Panc1 (cell line): ENCODE results near the gene TRAPPC2L. TPM values are rescaled to one million over a fixed set of nuclear protein-coding genes. Genes with fewer than 3 reads are reported as not detected.

ENCODE experiments used
- ATAC-seq: fragments of 200-7000 bp; cut with Tn5 transposase; 2 replicates; pipeline ENCODE4 v1.9.1; 2020; ENCODE audit warnings: mild to moderate bottlenecking, moderate library complexity
- BruUV-seq: library from RNA; stranded (reverse); fragments of 400-500 nt; replicated peaks from 2 replicates; lab custom pipeline; 2021; lab: Mats Ljungman, UMichigan
- CTCF ChIA-PET: fragments of 300-600 bp; sonication (Branson Sonifier 250); formaldehyde crosslinking; loops from one replicate; lab custom pipeline; 2022; ENCODE audit warnings: antibody characterized with exemption; lab: Charles Lee
- POLR2A ChIA-PET: fragments of 300-600 bp; sonication (Branson Sonifier 250); formaldehyde crosslinking; loops from one replicate; lab custom pipeline; 2022; ENCODE audit warnings: antibody characterized with exemption; lab: Charles Lee
- DNase-seq: peaks from one replicate; pipeline ENCODE4 v3.0.0-alpha.2; 2010; ENCODE audit warnings: low read depth, low spot score
- H3K27ac ChIP-seq: 2 replicates; pipeline ENCODE4 v1.5.1; 2011; ENCODE audit warnings: mild to moderate bottlenecking, low read length, inconsistent platforms
- H3K27me3 ChIP-seq: fragments of 200-500 bp; sonication (Bioruptor generic); 2 replicates; pipeline ENCODE4 v1.6.0; 2014; ENCODE audit warnings: low read length, inconsistent platforms; ENCODE audit not compliant: control insufficient read depth, insufficient read depth
- H3K36me3 ChIP-seq: fragments of 200-500 bp; sonication (Bioruptor generic); 2 replicates; pipeline ENCODE4 v1.5.1; 2014; ENCODE audit warnings: inconsistent platforms, mild to moderate bottlenecking, low read length, moderate library complexity; ENCODE audit not compliant: control insufficient read depth, insufficient read depth
- H3K4me1 ChIP-seq: 2 replicates; pipeline ENCODE4 v1.5.1; 2011; ENCODE audit warnings: inconsistent platforms, mild to moderate bottlenecking, low read length, moderate library complexity; ENCODE audit not compliant: control insufficient read depth, insufficient read depth
- H3K4me3 ChIP-seq, 2 experiments: 2 replicates each; pipeline ENCODE4 v1.5.1; 2011 to 2012; ENCODE audit warnings: low read depth in 2 of 2, low read length in 2 of 2, mild to moderate bottlenecking in 2 of 2, inconsistent platforms in 1 of 2, moderate library complexity in 1 of 2
- H3K9me3 ChIP-seq: fragments of 200-500 bp; sonication (Bioruptor generic); 2 replicates; pipeline ENCODE4 v1.5.1; 2014; ENCODE audit warnings: low read depth, mild to moderate bottlenecking, inconsistent platforms, low read length, moderate library complexity; ENCODE audit not compliant: control insufficient read depth, insufficient read depth
- POLR2AphosphoS5 ChIP-seq: IDR thresholded peaks from 2 replicates; pipeline ENCODE4 v1.6.1; 2012; ENCODE audit warnings: mild to moderate bottlenecking, low read depth, low read length, moderate library complexity
- SIN3A ChIP-seq: IDR thresholded peaks from 2 replicates; pipeline ENCODE4 v1.6.1; 2012; ENCODE audit warnings: low read depth, mild to moderate bottlenecking, low read length, moderate library complexity, borderline replicate concordance; ENCODE audit not compliant: insufficient read depth
- TCF7L2 ChIP-seq: IDR thresholded peaks from 2 replicates; pipeline ENCODE4 v1.6.1; 2011; ENCODE audit warnings: mild to moderate bottlenecking, low read depth, low read length, inconsistent platforms
- in situ Hi-C: cut with HindIII; loops from 2 replicates; pipeline ENCODE4 v1.10.0; 2016; ENCODE audit warnings: low sequenced_read_pairs, low pct_unique_long_range_greater_than_20kb
- intact Hi-C: fragments of 100-400 bp; cut with micrococcal nuclease; formaldehyde crosslinking; loops from one replicate; pipeline ENCODE4 v1.10.0; 2022; ENCODE audit not compliant: unreplicated experiment
- total RNA-seq: library from RNA; stranded (reverse); gene quantifications from one replicate; pipeline ENCODE4 v1.2.1, GENCODE V29; 2021; ENCODE audit not compliant: unreplicated experiment
- TF ChIP-seq, protein P1 (sequence below): fragments of 450-650 bp; IDR thresholded peaks from 2 replicates; pipeline ENCODE4 v1.5.1; 2017; ENCODE audit warnings: mild to moderate bottlenecking
- TF ChIP-seq, protein P2 (sequence below), 2 experiments: IDR thresholded peaks; 2 replicates each; pipeline ENCODE4 v1.6.1; 2011 to 2012; ENCODE audit warnings: low read depth in 2 of 2, control low read depth in 1 of 2, low read length in 1 of 2, mild to moderate bottlenecking in 1 of 2, moderate library complexity in 1 of 2; ENCODE audit not compliant: insufficient read depth in 1 of 2

TRAPPC2L gene
- total RNA-seq, 1 experiment from 2014 or later: 73.8 TPM

DNA sequence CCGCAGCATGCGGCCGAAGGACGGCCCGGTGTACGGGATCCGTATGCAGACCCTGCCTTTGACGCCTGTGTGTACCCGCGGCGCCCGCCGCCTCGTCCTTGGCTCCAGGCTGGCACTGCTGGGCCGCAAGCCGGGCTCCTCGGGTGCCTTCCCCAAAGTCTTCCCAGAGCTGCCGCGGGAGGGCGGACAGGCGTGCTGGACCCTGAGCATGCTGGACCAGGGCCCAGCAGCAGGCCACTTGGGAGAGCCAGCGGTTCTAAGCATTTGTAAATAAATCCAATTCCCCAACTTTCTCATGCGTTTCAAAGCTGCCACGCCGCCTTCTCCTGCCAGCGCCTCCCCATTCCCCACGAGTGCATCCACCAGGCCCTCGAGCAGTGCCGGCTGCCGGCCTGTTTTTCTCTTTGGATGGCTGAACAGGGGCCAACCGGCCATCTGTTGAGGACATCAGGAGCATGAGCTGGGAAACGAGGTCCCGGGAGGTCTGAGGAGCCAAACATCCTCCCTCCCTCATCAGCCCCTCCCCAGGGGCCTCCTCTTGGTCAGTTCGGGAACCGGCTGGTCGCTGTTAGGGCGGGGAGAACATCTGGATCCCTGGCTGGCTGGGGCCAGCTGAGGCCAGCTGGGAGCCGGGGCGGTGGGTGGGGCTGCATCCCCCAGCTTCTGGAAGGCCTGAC lies 30.1 kb downstream of the TRAPPC2L start:
- intact Hi-C loops (no loop called here), in situ Hi-C loops (no loop called here)
- no peak overlapping the region for H3K4me3 ChIP-seq
- no peak for ATAC-seq
- BruUV-seq: no TSS peak
- H3K27ac ChIP-seq: no peak overlapping the region
- peaks cover 7% of the 10 kb centered on the region for H3K4me1 ChIP-seq
- ChIA-PET CTCF (no interaction called here), POLR2A (no interaction called here)
- no peak for DNase-seq
- H3K36me3 ChIP-seq: no peaks in the 10 kb centered on the region
- no peaks in the 10 kb centered on the region for H3K9me3 ChIP-seq
- H3K27me3 ChIP-seq: no peaks in the 10 kb centered on the region
- TF ChIP-seq SIN3A (no peak), TCF7L2 (no peak), POLR2AphosphoS5 (no peak)
- TF ChIP-seq, protein P1, sequence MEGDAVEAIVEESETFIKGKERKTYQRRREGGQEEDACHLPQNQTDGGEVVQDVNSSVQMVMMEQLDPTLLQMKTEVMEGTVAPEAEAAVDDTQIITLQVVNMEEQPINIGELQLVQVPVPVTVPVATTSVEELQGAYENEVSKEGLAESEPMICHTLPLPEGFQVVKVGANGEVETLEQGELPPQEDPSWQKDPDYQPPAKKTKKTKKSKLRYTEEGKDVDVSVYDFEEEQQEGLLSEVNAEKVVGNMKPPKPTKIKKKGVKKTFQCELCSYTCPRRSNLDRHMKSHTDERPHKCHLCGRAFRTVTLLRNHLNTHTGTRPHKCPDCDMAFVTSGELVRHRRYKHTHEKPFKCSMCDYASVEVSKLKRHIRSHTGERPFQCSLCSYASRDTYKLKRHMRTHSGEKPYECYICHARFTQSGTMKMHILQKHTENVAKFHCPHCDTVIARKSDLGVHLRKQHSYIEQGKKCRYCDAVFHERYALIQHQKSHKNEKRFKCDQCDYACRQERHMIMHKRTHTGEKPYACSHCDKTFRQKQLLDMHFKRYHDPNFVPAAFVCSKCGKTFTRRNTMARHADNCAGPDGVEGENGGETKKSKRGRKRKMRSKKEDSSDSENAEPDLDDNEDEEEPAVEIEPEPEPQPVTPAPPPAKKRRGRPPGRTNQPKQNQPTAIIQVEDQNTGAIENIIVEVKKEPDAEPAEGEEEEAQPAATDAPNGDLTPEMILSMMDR: no peak
- TF ChIP-seq, protein P2, sequence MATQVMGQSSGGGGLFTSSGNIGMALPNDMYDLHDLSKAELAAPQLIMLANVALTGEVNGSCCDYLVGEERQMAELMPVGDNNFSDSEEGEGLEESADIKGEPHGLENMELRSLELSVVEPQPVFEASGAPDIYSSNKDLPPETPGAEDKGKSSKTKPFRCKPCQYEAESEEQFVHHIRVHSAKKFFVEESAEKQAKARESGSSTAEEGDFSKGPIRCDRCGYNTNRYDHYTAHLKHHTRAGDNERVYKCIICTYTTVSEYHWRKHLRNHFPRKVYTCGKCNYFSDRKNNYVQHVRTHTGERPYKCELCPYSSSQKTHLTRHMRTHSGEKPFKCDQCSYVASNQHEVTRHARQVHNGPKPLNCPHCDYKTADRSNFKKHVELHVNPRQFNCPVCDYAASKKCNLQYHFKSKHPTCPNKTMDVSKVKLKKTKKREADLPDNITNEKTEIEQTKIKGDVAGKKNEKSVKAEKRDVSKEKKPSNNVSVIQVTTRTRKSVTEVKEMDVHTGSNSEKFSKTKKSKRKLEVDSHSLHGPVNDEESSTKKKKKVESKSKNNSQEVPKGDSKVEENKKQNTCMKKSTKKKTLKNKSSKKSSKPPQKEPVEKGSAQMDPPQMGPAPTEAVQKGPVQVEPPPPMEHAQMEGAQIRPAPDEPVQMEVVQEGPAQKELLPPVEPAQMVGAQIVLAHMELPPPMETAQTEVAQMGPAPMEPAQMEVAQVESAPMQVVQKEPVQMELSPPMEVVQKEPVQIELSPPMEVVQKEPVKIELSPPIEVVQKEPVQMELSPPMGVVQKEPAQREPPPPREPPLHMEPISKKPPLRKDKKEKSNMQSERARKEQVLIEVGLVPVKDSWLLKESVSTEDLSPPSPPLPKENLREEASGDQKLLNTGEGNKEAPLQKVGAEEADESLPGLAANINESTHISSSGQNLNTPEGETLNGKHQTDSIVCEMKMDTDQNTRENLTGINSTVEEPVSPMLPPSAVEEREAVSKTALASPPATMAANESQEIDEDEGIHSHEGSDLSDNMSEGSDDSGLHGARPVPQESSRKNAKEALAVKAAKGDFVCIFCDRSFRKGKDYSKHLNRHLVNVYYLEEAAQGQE (IDR thresholded peaks at IDR 0.05; ENCODE audit: insufficient read depth in 1 of 2, low read depth in 2 of 2, low read length in 1 of 2): no peak

DNA sequence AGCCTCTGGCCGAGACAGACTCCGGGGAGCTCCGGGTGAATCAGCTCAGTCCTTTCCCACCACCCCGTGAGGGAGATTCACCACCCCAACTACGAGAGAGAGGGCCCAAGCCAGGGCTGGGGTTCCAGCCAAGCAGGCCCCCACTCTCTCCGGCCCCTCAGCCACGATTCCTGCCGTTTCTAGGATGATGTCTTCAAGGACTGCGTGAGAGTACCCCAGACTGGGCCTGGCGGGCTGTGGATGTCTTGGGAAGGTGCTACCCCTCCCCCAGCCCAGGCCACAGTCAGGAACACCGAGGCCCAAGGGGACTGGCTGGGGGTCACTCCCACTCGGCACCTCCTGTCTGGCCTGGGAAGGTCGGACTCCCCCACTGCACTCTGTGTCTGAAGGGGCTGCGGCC lies 31.1 kb downstream of the TRAPPC2L start:
- TF ChIP-seq TCF7L2 (no peak), POLR2AphosphoS5 (no peak)
- TF ChIP-seq, protein P1: no peak
- TF ChIP-seq, protein P2 (IDR thresholded peaks at IDR 0.05; ENCODE audit: insufficient read depth in 1 of 2, low read depth in 2 of 2, low read length in 1 of 2): no peak
- Histone ChIP-seq H3K4me3 (no peak overlapping the region), H3K27ac (peak overlapping the region; percentile 39; the same call in 1 of the 2 replicates), H3K27me3 (no peaks in the 10 kb centered on the region), H3K36me3 (no peaks in the 10 kb centered on the region), H3K4me1 (peaks cover 7% of the 10 kb centered on the region), H3K9me3 (no peaks in the 10 kb centered on the region)
- ATAC-seq (no peak), DNase-seq (no peak)
- CTCF ChIA-PET: no interaction called here
- no TSS peak for BruUV-seq
- in situ Hi-C loops: no loop called here
- POLR2A ChIA-PET: no interaction called here
- intact Hi-C loops: no loop called here
